Heart left ventricle (tissue), 16 donors: ENCODE data around the gene RNH1. TPM values are rescaled to one million over a fixed set of nuclear protein-coding genes. Genes with fewer than 3 reads are reported as not detected.

Source experiments
- ATAC-seq, 4 donors: fragments of 200-7000 bp; cut with Tn5 transposase; one replicate each; pipeline ENCODE4 v1.9.1; 2020 to 2022; ENCODE audit warnings: moderate library complexity in 4 of 4, mild to moderate bottlenecking in 3 of 4, moderate number of reproducible peaks in 1 of 4
- DNase-seq, 5 donors: peaks; one replicate each; pipeline ENCODE4 v3.0.0-alpha.2; 2020
- H3K27ac ChIP-seq, 12 donors: fragments of 200-600 bp; sonication (generic) in 4 of 12; one replicate each; pipeline versions ENCODE4 v1.5.0 to v1.8.0; 2016 to 2022; ENCODE audit warnings: mild to moderate bottlenecking in 2 of 12
- H3K27me3 ChIP-seq, 9 donors: fragments of 200-600 bp; sonication (generic) in 2 of 9; one replicate each; pipeline versions ENCODE4 v1.5.1 to v1.8.0; 2016 to 2022; ENCODE audit warnings: mild to moderate bottlenecking in 3 of 9
- H3K36me3 ChIP-seq, 9 donors: fragments of 200-600 bp; sonication (generic) in 2 of 9; one replicate each; pipeline versions ENCODE4 v1.5.0 to v1.8.0; 2018 to 2022; ENCODE audit warnings: mild to moderate bottlenecking in 2 of 9
- H3K4me1 ChIP-seq, 12 donors: fragments of 200-600 bp; sonication (generic) in 4 of 12; one replicate each; pipeline versions ENCODE4 v1.5.0 to v1.8.0; 2016 to 2022; ENCODE audit warnings: mild to moderate bottlenecking in 3 of 12
- H3K4me3 ChIP-seq, 12 donors: fragments of 200-600 bp; sonication (generic) in 4 of 12; one replicate each; pipeline versions ENCODE4 v1.5.0 to v1.8.0; 2017 to 2022; ENCODE audit warnings: mild to moderate bottlenecking in 9 of 12, moderate library complexity in 4 of 12
- H3K9me3 ChIP-seq, 12 donors: fragments of 200-600 bp; sonication (generic) in 4 of 12; one replicate each; pipeline versions ENCODE4 v1.5.0 to v1.8.0; 2016 to 2022; ENCODE audit warnings: mild to moderate bottlenecking in 1 of 12
- CTCF ChIP-seq, 12 donors: fragments of 200-600 bp; sonication (generic) in 4 of 12; IDR thresholded peaks; one replicate each; pipeline versions ENCODE4 v1.5.0 to v1.8.0; 2018 to 2022; ENCODE audit warnings: antibody characterized with exemption in 12 of 12, mild to moderate bottlenecking in 5 of 12
- POLR2A ChIP-seq, 2 donors: fragments of 450-650 bp; IDR thresholded peaks; one replicate each; pipeline ENCODE4 v1.6.1; 2017; ENCODE audit warnings: antibody characterized with exemption in 2 of 2, mild to moderate bottlenecking in 2 of 2, moderate library complexity in 2 of 2
- WGBS, 4 donors: extraction: QIAGEN DNeasy Blood & Tissue Kit in 2 of 4; methylation state at CpG; one replicate each; pipeline versions ENCODE4 v1.1.5 to v1.1.7; 2013 to 2018; 5-methylcytosine and 5-hydroxymethylcytosine counted together
- intact Hi-C, 10 donors: fragments of 100-400 bp; cut with DNase I; formaldehyde crosslinking; loops; one replicate each; pipeline versions ENCODE4 v1.11.1 to v1.14.2; 2022
- polyA plus RNA-seq, 2 donors: library from polyadenylated mRNA; stranded (reverse); fragments of 200-250 nt; gene quantifications; one replicate each; pipeline ENCODE4 v1.2.3, GENCODE V29; 2013
- total RNA-seq, 9 donors: library from RNA; depleted of rRNA in 2 of 9; stranded (reverse); fragments of >200 nt in 2 of 9; fragmentation: NEBNext Ultra II Directional in 3 of 9; extraction: Animal tissue kit (Norgen Biotek cat#: 25700) in 3 of 9; gene quantifications; one replicate each; pipeline versions ENCODE4 v1.1.0 to v1.2.4, GENCODE V29; 2016 to 2023
- donor health status: ischemic (EF 13 %, LVEDD 7.1; RV severe dilation, severe dysfunction).
- donor health status: healthy with polysubstance abuse.
- donor health status: DM: no; HTN: yes; CAD: no.
- donor health status: DM: no; HTN: no; CAD: no.
- donor health status: ischemic (EF 25% LVEDD 6.9; RV normal size, moderate dysfunction).
- donor health status: ischemic (EF 25% LVEDD 5.7; RV mildly dilated, moderate dysfunction).
- donor health status: healthy.
- donor health status: DM: yes; HTN: yes; CAD: no.
- donor health status: ischemic (EF 35%, LVEDD 5.7; RV mildly dilated, moderate dysfunction).
- donor health status: nonischemic (EF 11% LVEDD 7.7; RV severe dilation, severe dysfunction).
- donor health status: DM: yes; HTN: yes; CAD: no.
- donor health status: PGD.
- donor health status: ischemic (EF 29% LVEDD 5.4; RV normal size, mild dysfunction).
- donor health status: nonischemic (EF 23%, LVEDD 6.1; RV moderate dilation, normal function).

The RNH1 gene
- total and polyA plus RNA-seq, 11 donors = 58.2 to 247 (median 158) TPM

DNA sequence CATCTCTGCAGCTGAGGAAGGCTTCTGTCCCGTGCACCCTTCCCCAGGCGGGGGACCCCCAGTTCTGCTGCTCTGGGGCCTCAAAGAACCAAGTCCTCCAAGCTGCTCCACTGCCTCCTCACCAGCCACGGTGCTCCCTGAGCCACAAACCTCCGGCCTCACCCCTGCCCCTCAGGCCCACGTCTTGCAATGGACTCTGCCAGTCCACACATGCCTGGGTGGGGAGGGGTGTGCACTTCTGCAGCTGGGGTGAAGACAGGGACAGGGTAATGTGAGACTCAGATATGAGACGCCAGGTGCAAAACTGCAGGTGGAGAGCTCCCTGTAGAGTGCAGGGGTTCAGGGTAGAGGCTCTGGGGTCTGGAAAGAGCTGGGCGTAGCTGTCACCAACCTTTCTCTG, 60.2 kb downstream of the RNH1 start:
- DNase-seq = peak in 2 of 5 donors; percentile 19 to 61
- peaks cover 0 to 39% (median 28%) of the 10 kb centered on the region in 12 donors for H3K4me1 ChIP-seq
- 71 to 78% (median 76%) methylated on average over 7 of the region's 7 CpGs for WGBS, 4 donors
- intact Hi-C loops = loop anchor here in 4 of 10 donors (5.0 kb wide), 2 partner anchors 40 to 240 kb away; partner anchors contain the start of genes BET1L (in 1 of the 4) and RIC8A (in 1 of the 4)
- no peak overlapping the region for H3K27ac ChIP-seq
- peaks cover 0 to 15% (median 7%) of the 10 kb centered on the region in 9 donors for H3K27me3 ChIP-seq
- H3K36me3 ChIP-seq = no peaks in the 10 kb centered on the region
- no peaks in the 10 kb centered on the region for H3K9me3 ChIP-seq
- no peak overlapping the region for H3K4me3 ChIP-seq
- TF ChIP-seq CTCF (IDR thresholded peaks at IDR 0.05) (no peak), POLR2A (IDR thresholded peaks at IDR 0.05) (no peak)
- no peak for ATAC-seq

GRCh38 chr11:445765-446588, 61.1 kb downstream of the RNH1 start:
- H3K36me3 ChIP-seq = no peaks in the 10 kb centered on the region
- peaks cover 0 to 34% (median 20%) of the 10 kb centered on the region in 12 donors for H3K4me1 ChIP-seq
- 70 to 80% (median 73%) methylated on average over 14 to 20 of the region's 20 CpGs for WGBS, 4 donors
- ATAC-seq = no peak
- intact Hi-C loops = loop anchor here in 4 of 10 donors (5.0 kb wide), 2 partner anchors 39 to 239 kb away; partner anchors contain the start of genes BET1L (in 1 of the 4) and RIC8A (in 1 of the 4)
- peak in 2 of 5 donors; percentile 21 to 56 for DNase-seq
- H3K9me3 ChIP-seq = no peaks in the 10 kb centered on the region
- TF ChIP-seq CTCF (IDR thresholded peaks at IDR 0.05) = no peak
- TF ChIP-seq POLR2A (IDR thresholded peaks at IDR 0.05) = no peak
- no peak overlapping the region for H3K27ac ChIP-seq
- no peak overlapping the region for H3K4me3 ChIP-seq
- peaks cover 0 to 24% (median 16%) of the 10 kb centered on the region in 9 donors for H3K27me3 ChIP-seq

Other genes starting within 250 kb of the RNH1 start
- under 1 TPM in 4 of 9 donors, not detected in 5; 0.09 to 0.20 (median 0.16) TPM for gene NLRP6, start 228.8 kb downstream of the RNH1 start, total RNA-seq
- gene NLRP6, start 228.8 kb downstream of the RNH1 start, polyA plus RNA-seq = under 1 TPM in 1 of 2 donors, not detected in 1; 0.14 TPM
- gene PGGHG, start 218.1 kb downstream of the RNH1 start, total RNA-seq = 10 to 100 TPM in 2 of 9 donors, 1 to 10 TPM in 7; 4.5 to 11.1 (median 6.2) TPM
- 10 to 100 TPM in 1 of 2 donors, 1 to 10 TPM in 1; 9.4 to 15.7 TPM for gene PGGHG, start 218.1 kb downstream of the RNH1 start, polyA plus RNA-seq
- not detected for gene IFITM5, start 207.7 kb downstream of the RNH1 start, total RNA-seq
- gene IFITM5, start 207.7 kb downstream of the RNH1 start, polyA plus RNA-seq = not detected
- gene IFITM2, start 199.4 kb downstream of the RNH1 start, total RNA-seq = 100 to 1,000 TPM; 116 to 412 (median 149) TPM
- 100 to 1,000 TPM; 270 to 501 TPM for gene IFITM2, start 199.4 kb downstream of the RNH1 start, polyA plus RNA-seq
- gene IFITM1, start 193.2 kb downstream of the RNH1 start, total RNA-seq = 100 to 1,000 TPM in 6 of 9 donors, 10 to 100 TPM in 3; 61.3 to 277 (median 127) TPM
- gene IFITM1, start 193.2 kb downstream of the RNH1 start, polyA plus RNA-seq = 100 to 1,000 TPM; 158 to 278 TPM
- 100 to 1,000 TPM; 144 to 781 (median 214) TPM for gene IFITM3, start 186.4 kb downstream of the RNH1 start, total RNA-seq
- gene IFITM3, start 186.4 kb downstream of the RNH1 start, polyA plus RNA-seq = 100 to 1,000 TPM; 501 to 873 TPM
- gene B4GALNT4, start 137.7 kb downstream of the RNH1 start, total RNA-seq = 1 to 10 TPM in 2 of 9 donors, under 1 TPM in 5, not detected in 2; 0.28 to 1.9 (median 0.67) TPM
- under 1 TPM; 0.68 to 0.91 TPM for gene B4GALNT4, start 137.7 kb downstream of the RNH1 start, polyA plus RNA-seq
- 1 to 10 TPM in 5 of 9 donors, under 1 TPM in 4; 0.15 to 2.0 (median 1.0) TPM for gene PKP3, start 113.0 kb downstream of the RNH1 start, total RNA-seq
- under 1 TPM; 0.17 to 0.34 TPM for gene PKP3, start 113.0 kb downstream of the RNH1 start, polyA plus RNA-seq
- 10 to 100 TPM; 22.6 to 65.6 (median 30.4) TPM for gene SIGIRR, start 92.2 kb downstream of the RNH1 start, total RNA-seq
- 100 to 1,000 TPM in 1 of 2 donors, 10 to 100 TPM in 1; 41.2 to 105 TPM for gene SIGIRR, start 92.2 kb downstream of the RNH1 start, polyA plus RNA-seq
- 1 to 10 TPM in 2 of 9 donors, under 1 TPM in 1, not detected in 6; 0.21 to 3.1 (median 2.7) TPM for gene ANO9, start 65.2 kb downstream of the RNH1 start, total RNA-seq
- under 1 TPM; 0.07 to 0.19 TPM for gene ANO9, start 65.2 kb downstream of the RNH1 start, polyA plus RNA-seq
- gene PTDSS2, start 57.0 kb downstream of the RNH1 start, total RNA-seq = 10 to 100 TPM; 20.3 to 43.0 (median 25.7) TPM
- 10 to 100 TPM; 33.1 to 36.2 TPM for gene PTDSS2, start 57.0 kb downstream of the RNH1 start, polyA plus RNA-seq
- 10 to 100 TPM; 44.0 to 65.4 (median 55.6) TPM for gene HRAS, start 28.3 kb upstream of the RNH1 start, total RNA-seq
- 10 to 100 TPM; 83.3 to 99.3 TPM for gene HRAS, start 28.3 kb upstream of the RNH1 start, polyA plus RNA-seq
- under 1 TPM in 7 of 9 donors, not detected in 2; 0.07 to 0.35 (median 0.20) TPM for gene LRRC56, start 30.3 kb upstream of the RNH1 start, total RNA-seq
- gene LRRC56, start 30.3 kb upstream of the RNH1 start, polyA plus RNA-seq = under 1 TPM; 0.19 to 0.30 TPM
- gene LMNTD2, start 53.5 kb upstream of the RNH1 start, total RNA-seq = 1 to 10 TPM in 2 of 9 donors, under 1 TPM in 5, not detected in 2; 0.10 to 1.6 (median 0.36) TPM
- under 1 TPM; 0.32 to 0.53 TPM for gene LMNTD2, start 53.5 kb upstream of the RNH1 start, polyA plus RNA-seq
- 10 to 100 TPM in 1 of 9 donors, 1 to 10 TPM in 8; 1.1 to 15.5 (median 3.3) TPM for gene RASSF7, start 53.7 kb upstream of the RNH1 start, total RNA-seq
- gene RASSF7, start 53.7 kb upstream of the RNH1 start, polyA plus RNA-seq = 10 to 100 TPM in 1 of 2 donors, 1 to 10 TPM in 1; 5.7 to 12.5 TPM
- 10 to 100 TPM; 11.6 to 21.3 (median 18.3) TPM for gene PHRF1, start 69.2 kb upstream of the RNH1 start, total RNA-seq
- gene PHRF1, start 69.2 kb upstream of the RNH1 start, polyA plus RNA-seq = 10 to 100 TPM; 16.1 to 18.1 TPM
- 10 to 100 TPM in 7 of 9 donors, 1 to 10 TPM in 2; 5.5 to 30.6 (median 14.9) TPM for gene IRF7, start 108.7 kb upstream of the RNH1 start, total RNA-seq
- gene IRF7, start 108.7 kb upstream of the RNH1 start, polyA plus RNA-seq = 10 to 100 TPM in 1 of 2 donors, 1 to 10 TPM in 1; 9.5 to 21.1 TPM
- not detected for gene CDHR5, start 117.7 kb upstream of the RNH1 start, total RNA-seq
- gene CDHR5, start 117.7 kb upstream of the RNH1 start, polyA plus RNA-seq = under 1 TPM in 1 of 2 donors, not detected in 1; 0.07 TPM
- under 1 TPM in 1 of 9 donors, not detected in 8; 0.81 TPM for gene SCT, start 119.9 kb upstream of the RNH1 start, total RNA-seq
- not detected for gene SCT, start 119.9 kb upstream of the RNH1 start, polyA plus RNA-seq
- gene DRD4, start 130.0 kb upstream of the RNH1 start, total RNA-seq = 1 to 10 TPM in 1 of 9 donors, under 1 TPM in 5, not detected in 3; 0.20 to 1.0 (median 0.48) TPM
- under 1 TPM in 1 of 2 donors, not detected in 1; 0.07 TPM for gene DRD4, start 130.0 kb upstream of the RNH1 start, polyA plus RNA-seq
- 10 to 100 TPM; 11.8 to 25.6 (median 15.1) TPM for gene DEAF1, start 188.0 kb upstream of the RNH1 start, total RNA-seq
- gene DEAF1, start 188.0 kb upstream of the RNH1 start, polyA plus RNA-seq = 10 to 100 TPM; 14.3 to 17.8 TPM
- 10 to 100 TPM in 7 of 9 donors, 1 to 10 TPM in 2; 8.9 to 18.2 (median 15.0) TPM for gene TMEM80, start 188.6 kb upstream of the RNH1 start, total RNA-seq
- 10 to 100 TPM in 1 of 2 donors, 1 to 10 TPM in 1; 8.0 to 14.9 TPM for gene TMEM80, start 188.6 kb upstream of the RNH1 start, polyA plus RNA-seq
- 10 to 100 TPM in 1 of 9 donors, 1 to 10 TPM in 7, under 1 TPM in 1; 0.72 to 15.5 (median 1.5) TPM for gene EPS8L2, start 199.0 kb upstream of the RNH1 start, total RNA-seq
- 1 to 10 TPM; 1.5 to 2.6 TPM for gene EPS8L2, start 199.0 kb upstream of the RNH1 start, polyA plus RNA-seq
- gene TALDO1, start 240.2 kb upstream of the RNH1 start, total RNA-seq = 100 to 1,000 TPM in 5 of 9 donors, 10 to 100 TPM in 4; 80.5 to 145 (median 105) TPM
- gene TALDO1, start 240.2 kb upstream of the RNH1 start, polyA plus RNA-seq = 100 to 1,000 TPM in 1 of 2 donors, 10 to 100 TPM in 1; 66.9 to 123 TPM